Kidney capillary endothelial cell (primary cell): Measurements from ENCODE around the gene LGALS7.
"Not testable (repeated sequence)": the region's sequence is repeated elsewhere in the genome, so short reads cannot be mapped to it uniquely, and the experiment has no call there.

ENCODE experiments used
- DNase-seq: peaks from one replicate; pipeline ENCODE4 v3.0.0-alpha.2; 2018; ENCODE audit warnings: low spot score

The LGALS7 gene

DNA sequence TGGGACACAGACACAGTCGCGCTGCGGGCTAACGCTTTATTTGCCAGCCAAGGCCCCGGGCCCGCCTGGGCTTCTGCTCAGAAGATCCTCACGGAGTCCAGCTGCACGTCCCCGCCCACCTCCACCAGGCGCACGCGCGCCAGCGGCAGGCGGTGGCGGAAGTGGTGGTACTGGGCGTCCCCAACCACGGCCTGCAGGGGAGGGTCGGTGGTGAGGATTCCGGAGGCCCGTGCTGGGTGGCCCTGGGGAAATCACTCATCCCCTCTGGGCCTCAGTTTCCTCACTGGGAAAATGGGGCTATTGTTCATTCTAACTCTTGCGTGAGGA lies 2.4 kb downstream of the LGALS7 start:
- DNase-seq: not testable (repeated sequence)

DNA sequence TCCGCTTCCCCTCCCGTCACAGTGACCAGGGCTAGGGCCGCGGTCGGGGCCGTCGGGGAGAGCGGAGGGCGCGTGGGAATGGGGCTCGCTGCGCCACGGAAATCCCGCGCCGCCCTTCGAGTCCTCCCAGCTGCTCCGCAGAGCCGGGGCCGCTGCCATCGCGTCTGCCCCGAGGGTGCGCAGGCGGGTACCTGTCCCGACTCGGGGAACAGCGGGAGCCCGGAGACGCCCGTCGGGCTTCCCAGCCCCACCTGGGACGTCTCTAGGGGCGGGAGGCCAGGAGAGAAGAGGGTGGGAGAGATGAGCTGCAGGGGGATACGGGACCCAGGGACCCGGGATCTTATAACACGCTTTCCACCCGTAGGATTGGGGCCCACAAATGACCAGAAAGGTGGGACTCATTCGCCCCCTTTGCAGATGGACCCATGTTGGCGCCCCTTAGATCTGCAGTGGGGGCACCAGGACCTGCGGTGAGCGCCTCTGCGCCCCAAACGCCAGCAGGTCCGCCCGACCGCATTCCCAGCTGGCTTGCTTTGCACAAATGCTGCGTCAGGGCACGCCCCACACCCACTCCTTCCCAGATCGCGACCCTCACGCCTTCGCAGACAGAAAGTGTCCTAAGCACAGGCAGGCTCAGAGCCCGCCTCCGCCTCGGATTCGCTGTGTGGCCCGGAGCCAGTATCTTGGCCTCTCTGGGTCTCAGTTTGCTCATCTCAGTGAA lies 2.9 kb downstream of the LGALS7 start:
- not testable (repeated sequence) for DNase-seq

DNA sequence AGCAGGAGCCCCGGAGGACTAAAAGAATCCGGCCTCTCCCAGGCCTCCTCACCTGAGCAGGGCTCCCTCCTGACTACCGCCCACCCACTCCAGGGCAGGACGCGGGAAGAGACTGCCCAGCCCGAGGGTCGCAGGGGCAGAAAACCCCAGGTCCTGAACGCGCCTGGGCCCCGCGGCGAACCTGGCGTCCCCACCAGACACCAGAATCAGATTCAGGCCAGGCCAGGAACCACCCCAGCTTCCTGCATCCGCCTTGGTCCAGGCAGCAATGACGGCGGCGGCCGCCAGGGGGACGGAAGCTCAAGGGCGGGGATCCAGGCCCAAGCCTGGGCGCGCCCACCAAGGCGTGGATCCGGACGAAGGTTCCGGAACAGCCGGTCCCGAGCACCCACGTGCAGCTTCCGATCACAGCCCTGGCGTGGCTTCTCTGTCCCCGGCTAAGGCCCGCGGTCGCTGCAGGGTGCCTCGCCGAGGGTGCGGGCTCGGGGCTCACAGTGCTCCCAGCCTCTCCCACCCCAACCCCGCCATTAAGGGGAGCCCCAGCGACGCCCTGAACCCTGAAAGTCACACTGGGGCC lies 3.6 kb downstream of the LGALS7 start:
- DNase-seq: peak; percentile 84

DNA sequence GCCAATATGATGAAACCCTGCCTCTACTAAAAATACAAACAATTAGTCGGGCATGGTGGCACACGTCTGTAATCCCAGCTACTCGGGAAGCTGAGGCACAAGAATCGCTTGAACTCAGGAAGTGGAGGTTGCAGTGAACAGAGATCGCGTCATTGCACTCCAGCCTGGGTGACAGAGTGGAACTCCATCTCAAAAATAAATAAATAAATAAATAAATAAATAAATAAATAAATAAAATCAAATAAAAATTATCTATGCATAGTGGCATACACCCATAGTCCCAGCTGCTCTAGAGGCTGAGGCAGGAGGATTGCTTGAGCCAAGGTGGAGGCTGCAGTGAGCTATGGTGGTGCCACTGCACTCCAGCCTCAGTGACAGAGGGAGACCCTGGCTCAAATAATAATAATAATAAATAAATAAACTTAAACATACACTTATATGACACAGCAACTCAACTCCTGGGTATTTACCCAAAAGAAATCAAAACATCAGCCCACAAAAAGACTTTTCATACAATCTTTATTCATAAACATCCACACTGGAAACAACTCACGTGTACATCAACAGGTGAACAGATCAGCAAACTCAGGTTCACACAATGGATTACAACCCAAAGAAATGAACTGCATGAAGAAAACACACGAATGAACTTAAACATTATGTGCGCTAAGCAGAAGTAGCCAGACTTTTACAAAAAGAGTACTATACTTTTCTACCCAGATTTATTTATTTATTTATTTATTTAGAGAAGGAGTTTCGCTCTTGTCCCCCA lies 6.9 kb downstream of the LGALS7 start:
- no peak for DNase-seq

DNA sequence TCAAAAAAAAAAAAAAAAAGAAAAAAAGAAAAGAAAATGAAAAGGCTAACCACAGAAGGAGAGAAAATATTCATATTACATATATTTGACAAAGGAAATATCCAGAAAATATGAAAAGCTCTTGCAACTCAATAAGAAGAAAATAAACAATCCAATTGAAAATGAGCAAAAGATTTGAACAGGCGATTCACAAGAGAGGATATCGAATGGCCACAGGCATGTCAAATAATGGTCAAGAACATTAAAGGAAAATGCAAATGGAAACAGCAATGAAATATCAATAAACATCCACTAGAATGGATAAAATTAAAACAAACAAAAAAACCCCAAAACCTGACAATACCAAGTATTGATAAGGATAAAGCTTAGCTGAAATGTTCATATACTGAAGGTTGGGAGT lies 8.1 kb downstream of the LGALS7 start:
- no peak for DNase-seq

DNA sequence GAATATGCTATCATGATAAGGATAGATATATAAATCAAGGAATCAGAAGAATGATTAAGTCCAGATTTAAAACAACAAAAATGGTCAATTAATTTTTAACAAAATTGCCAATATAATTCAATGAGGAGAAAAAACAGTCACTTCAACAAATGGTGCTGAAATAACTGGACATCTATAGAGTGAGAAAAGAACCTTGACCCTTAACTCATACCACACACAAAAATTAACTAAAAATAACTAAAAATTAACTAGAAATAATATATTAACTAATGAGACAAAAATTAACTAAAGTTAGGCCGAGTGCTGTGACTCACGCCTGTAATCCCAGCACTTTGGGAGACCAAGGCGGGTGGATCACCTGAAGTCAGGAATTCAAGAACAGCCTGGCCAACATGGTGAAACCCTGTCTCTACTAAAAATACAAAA lies 9.5 kb downstream of the LGALS7 start:
- no peak for DNase-seq

DNA sequence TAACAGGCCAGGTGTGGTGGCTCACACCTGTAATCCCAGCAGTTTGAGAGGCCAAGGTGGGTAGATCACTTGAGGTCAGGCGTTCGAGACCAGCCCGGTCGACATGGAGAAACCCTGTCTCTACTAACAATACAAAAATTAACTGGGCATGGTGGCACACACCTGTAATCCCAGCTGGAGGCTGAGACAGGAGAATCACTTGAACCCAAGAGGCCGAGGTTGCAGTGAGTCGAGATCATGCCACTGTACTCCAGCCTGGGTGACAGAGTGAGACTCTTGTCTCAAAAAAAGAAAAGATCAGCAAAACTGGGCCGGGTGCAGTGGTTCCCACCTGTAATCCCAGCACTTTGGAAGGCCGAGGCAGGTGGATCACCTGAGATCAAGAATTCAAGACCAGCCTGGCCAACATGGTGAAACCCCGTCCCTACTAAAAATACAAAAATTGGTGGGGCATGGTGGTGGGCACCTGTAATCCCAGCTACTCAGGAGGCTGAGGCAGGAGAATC lies 11.4 kb downstream of the LGALS7 start:
- DNase-seq: not testable (repeated sequence)

DNA sequence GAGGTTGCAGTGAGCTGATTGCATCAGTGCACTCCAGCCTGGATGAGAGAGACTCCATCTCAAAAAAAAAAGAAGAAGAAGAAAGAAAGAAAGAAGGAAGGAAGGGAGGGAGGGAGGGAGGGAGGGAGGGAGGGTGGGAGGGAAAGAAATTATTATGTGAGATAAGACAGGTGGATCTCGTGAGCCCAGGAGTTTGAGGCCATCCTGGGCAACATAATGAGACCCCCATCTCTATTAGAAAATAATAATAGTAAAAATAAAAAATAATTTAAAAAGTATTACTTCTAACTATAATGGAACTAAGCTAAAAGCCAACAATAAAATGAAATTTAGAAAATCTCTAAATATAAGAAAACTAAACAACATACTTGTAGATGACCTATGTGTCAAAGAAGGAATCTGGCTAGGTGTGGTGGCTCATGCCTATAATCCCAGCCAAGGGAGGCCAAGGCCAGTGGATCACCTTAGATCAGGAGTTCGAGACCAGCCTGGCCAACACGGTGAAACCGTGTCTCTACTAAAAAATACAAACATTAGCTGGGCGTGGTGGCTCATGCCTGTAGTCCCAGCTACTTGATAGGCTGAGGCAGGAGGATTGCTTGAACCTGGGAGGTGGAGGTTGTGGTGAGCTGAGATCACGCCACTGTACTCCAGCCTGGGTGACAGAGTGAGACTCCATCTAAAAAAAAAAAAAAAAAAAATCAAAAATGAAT lies 12.4 kb downstream of the LGALS7 start:
- DNase-seq: not testable (repeated sequence)

DNA sequence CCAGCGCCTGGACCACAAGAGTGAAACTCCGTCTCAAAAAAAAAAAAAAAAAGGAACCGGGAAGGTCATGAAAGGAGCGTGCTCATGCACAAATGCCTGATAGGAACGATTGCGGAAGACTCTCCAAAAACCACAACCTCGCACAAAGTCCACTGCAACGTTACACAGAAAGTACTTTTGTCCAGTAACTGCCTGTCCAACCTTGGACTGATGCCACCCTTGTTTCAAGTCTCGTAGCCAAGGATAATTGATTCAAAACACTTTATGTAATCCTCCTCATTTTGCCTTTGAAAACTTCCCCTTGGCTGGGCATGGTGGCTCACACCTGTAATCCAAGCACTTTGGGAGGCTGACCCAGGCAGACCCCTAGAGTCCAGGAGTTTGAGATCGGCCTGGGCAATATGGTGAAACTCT lies 13.7 kb downstream of the LGALS7 start:
- DNase-seq: no peak

DNA sequence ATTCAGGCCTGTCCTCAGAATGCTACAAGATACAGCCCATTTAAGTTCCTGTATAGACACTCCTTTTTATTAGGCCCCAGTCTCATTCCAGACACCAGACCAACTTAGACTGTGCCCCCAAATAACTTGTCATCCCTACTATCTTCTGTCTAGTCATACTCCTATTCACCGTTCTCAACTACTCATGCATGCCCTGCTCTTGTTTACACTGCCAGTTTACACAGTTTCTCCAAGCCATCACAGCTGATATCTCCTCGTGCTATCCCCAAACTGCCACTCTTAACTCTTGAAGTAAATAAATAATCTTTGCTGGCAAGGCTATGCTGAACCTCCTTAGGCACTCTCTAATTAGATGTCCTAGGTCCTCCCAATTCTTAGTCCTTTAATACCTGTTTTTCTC lies 19.1 kb downstream of the LGALS7 start:
- not testable (repeated sequence) for DNase-seq

DNA sequence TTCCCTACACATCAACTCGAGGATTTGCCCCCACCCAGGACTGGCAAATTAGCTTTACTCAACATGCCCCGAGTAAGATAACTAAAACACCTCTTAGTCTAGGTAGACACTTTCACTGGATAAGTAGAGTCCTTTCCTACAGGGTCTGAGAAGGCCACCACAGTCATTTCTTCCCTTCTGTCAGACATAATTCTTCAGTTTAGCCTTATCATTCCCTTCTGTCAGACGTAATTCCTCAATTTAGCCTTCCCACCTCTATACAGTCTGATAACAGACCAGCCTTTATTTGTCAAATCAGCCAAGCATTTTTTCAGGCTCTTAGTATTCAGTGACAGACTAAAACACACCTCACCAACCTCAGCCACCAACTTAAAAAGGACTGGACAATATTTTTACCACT lies 19.5 kb downstream of the LGALS7 start:
- DNase-seq: not testable (repeated sequence)

DNA sequence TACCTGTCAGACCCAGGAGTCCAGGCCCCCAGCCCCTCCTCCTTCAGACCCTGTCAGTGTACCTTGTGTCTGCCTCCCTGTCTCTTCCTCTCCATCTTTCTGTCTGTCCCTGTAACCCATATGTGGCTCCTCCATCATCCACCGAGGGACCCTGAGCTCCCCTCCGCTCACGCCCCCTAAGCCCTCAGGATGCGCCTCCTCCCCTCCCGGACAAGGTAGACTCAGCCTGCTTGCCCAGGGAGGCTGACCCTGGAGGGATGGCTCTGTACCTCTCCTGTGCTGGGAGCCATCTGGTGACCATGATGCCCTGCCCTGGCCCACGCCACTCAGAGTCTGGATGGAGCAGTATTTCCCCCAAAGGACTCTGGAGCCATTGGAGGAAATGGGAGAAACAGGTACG lies 28.0 kb downstream of the LGALS7 start:
- no peak for DNase-seq

DNA sequence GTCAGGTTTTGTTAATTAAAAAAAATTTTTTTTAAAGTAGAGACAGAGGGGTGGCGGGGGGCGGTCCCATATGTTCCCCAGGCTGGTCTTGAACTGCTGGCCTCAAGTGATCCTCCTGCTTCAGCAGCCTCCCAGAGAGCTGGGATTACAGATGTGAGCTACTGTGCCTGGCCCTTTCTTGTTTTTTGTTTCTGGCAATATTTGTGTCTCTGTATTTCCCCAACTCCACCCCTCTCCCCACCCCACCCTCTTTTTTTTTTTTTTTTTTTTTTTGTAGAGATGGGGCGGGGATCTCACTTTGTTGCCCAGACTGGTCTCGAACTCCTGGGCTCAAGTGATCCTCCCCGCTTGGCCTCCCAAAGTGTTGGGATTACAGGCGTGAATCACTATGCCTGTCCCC lies 28.4 kb downstream of the LGALS7 start:
- DNase-seq: no peak

DNA sequence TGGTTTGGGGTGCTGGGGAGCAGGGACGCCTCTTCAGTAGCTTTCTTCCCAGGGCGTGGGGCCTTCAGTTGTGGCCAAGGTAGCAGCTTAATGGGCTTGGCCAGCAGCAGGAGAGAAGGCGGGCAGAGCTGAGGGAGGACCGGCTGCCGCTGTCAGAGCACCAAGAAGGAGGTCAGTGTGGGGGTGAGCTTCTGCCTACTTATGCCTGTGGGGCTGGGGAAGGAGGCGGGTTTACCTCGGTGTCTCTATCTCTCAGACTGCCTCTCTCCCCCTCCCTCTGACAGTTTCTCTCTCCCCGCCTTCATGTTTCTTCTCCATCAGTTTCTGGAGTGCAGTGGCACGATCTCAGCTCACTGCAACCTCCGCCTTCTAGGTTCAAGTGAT lies 29.0 kb downstream of the LGALS7 start, which contains the start of gene CAPN12:
TSS of gene CAPN12 (minus strand) at position 177 of the 384 bp plus-strand sequence. CDS start 309 bp downstream, outside the sequence.
- no peak for DNase-seq

DNA sequence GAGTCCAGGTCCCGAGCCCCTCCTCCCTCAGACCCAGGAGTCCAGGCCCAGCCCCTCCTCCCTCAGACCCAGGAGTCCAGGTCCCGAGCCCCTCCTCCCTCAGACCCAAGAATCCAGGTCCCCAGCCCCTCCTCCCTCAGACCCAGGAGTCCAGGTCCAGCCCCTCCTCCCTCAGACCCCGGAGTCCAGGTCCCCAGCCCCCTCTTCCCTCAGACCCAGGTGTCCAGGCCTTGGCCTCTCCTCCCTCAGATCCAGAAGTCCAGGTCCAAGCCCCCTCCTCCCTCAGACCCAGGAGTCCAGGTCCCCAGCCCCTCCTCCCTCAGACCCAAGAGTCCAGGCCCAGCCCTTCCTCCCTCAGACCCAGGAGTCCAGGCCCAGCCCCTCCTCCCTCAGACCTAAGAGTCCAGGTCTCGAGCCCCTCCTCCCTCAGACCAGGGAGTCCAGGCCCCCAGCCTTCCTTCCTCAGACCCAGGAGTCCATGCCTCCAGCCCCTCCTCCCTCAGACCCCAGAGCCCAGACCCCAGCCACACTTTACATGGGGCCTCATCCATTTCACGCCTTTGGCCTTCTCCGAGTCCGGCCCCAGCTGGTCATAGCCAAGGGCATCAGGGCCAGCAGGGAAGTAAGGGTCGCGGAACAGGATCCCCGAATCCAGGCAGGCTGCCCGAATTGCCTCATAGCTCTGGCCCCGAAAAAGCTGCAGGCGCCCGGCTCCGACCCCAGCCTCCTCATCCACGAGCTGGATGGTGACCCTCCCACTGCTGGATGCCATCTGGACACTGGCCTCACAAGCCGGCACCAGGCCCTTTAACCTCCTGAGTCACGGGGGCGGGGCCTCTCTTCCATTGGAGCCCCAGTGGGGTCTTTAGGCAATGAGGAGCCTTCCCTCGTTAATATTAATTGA lies 29.7 kb downstream of the LGALS7 start:
- DNase-seq: no peak

DNA sequence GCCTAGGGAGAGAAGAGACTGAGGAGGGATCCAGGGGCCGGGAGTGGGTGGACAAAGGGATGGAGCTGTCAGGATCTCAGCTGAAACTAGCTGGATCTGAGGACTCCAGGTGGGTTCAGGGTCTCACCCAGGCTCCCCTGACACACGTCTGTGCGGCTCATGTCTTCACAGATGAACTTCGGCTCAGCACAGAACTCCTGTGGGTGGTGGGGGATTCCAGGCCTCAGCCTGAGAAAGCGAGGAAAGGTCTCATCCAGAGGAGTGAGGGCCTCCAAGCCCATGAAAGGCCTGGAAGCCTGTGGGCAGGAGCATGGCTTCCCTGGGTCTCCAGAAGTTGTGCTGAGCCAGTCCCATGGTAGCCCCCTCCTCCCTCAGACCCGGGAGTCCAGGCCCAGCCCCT lies 30.4 kb downstream of the LGALS7 start:
- no peak for DNase-seq

DNA sequence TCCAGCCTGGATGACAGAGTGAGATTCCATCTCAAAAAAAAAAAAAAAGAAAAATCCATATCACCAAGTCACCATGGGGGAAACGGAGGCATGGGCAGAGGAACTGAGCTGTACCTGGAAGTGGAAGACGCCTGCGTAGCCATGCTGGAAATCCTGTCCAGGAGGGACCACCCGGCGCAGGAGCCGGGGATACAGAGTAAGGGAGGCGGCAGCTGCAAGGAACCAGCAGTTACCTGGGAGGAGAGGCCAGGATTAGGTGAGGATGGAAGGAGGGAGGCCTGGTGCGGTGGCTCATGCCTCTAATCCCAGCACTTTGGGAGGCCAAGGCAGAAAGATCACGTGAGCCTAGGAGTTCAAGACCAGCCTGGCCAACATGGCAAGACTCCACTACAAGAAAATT lies 31.0 kb downstream of the LGALS7 start:
- no peak for DNase-seq

DNA sequence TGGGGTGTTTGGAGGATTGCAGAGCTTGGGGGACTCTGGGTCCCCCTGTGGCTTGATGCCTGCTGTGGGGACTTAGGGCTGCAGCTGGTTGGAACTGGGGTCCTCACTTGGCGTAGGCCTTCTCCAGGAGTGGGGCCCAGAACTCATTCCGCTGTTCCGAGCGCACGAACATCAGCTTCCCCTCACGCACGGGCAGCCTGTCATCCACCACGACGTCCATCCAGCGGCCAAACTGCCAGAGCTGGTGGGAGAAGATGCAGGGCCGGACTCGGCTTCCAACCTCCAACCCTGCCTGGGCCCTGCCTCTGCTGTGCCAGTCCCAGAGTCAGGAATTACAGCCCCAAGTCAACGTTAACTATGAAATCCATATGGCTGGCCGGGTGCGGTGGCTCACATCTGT lies 31.6 kb downstream of the LGALS7 start:
- DNase-seq: no peak

DNA sequence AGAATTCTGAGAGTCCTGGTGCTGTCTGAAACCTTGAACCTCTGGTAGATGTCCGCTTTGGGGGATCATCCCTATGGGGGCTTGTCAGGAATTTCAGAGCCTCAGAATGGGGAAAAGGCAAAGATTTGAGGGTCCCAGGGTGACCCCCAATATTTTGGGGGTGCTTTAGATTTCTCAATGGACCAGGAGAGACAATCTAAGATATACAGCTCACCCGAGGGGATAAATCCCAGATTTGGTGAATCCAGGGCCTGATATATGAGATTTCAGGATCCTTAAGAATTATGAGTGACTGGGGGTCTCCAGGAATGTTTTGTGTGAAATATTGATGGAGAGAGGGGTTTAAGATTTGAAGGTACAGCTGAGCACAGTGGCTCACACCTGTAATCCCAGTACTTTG lies 32.4 kb downstream of the LGALS7 start:
- no peak for DNase-seq

DNA sequence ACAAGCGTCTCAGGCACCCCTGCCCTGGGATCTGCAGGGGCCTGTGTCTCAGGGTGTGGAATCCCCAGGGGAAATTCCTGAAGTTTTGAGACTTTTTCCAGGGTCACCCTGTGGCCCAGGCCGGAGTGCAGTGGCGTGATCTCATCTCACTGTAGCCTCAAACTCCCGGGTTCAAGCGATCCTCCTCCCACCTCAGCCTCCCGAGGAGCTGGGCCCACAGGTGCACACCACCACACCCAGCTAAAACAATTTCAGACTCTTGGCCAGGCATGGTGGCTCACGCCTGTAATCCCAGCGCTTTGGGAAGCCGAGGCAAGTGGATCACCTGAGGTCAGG lies 33.1 kb downstream of the LGALS7 start:
- DNase-seq: no peak

DNA sequence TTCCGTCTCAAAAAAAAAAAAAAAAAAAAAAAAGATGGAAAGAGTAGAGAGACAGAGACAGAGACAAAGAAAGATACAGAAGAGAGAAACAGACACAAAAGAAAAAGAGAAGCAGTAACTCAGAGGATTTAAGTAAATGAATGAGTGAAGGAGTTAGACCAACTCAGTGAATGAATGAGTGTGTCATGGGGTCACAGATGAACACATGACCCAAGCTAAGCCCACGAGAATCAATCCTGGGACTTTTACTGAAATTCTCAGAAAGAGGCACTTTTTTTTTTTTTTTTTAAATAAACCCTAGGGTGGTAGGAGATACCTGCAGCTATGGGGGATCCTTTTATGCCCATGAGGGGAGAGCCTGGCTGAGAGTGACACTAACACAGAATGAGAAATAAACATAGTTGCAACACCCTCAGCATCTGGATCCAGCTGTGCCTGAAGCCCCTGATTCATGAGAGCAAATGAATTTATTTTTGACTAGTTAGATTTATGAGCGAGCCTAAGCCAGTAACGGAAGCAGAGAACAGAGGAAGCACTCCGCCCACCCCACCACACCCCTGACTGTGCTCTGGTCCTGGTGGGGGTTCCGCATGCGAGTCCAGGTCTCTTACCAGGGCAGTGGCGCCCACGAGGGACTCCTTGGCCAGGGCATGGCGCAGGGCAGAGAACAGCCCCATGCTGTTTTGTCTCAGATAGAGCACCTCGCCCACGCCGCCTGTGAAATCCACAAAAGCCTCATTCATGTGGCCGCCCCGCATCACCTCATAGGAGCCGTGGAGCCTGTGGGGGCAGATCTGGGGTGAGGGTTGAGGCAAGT lies 33.7 kb downstream of the LGALS7 start:
- no peak for DNase-seq
